Stimulated activated CD8-positive, alpha-beta memory T cell treated with anti-CD3 and anti-CD28 coated beads, Interleukin-12 subunit alpha, Interleukin-12 subunit beta, amount 100 ng/mL, for 4 hours (primary cell): Measurements from ENCODE around the gene LRBA.
"Not testable (repeated sequence)": the region's sequence is repeated elsewhere in the genome, so short reads cannot be mapped to it uniquely, and the experiment has no call there.

Experiments used
- DNase-seq: peaks from one replicate; pipeline ENCODE4 v3.0.0-alpha.2; 2020; ENCODE audit warnings: low read depth

LRBA gene

DNA sequence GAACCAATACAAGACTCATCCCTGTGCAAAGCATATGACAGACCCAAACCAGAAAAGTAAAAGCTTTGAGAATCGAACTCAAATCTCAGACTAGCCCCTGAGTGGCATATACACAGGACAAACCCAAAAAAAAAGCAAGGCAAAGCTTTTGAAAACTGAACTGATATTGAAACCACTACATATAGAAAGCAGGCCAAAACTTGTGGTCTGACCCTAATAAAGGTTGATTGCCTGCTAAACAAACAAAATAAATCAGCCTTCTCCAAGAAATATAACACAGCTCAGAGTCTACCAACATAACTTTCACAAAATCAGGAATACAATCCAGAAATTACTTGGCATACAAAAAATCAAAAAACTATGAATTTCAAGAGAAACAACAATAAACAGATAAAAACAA lies 40.3 kb downstream of the LRBA start:
- DNase-seq, result no peak

DNA sequence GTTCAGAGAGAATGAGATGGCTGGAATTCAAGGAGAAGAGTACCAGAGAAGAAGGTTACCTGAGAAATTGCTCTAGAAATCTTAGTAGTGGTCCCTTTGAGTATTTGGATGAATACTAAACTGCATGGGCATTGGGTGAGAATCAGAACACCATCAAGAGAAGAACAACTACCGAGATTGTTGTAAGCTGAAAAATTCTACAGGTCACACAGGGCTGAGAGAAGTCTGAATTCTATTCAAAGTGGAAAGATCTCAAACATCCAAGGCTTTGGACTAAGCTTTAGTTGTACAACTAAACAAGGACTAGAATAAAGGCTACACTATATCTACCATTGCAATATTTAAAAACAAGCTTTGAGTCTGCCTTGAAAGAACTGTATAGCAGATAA lies 40.8 kb downstream of the LRBA start:
- no peak for DNase-seq

DNA sequence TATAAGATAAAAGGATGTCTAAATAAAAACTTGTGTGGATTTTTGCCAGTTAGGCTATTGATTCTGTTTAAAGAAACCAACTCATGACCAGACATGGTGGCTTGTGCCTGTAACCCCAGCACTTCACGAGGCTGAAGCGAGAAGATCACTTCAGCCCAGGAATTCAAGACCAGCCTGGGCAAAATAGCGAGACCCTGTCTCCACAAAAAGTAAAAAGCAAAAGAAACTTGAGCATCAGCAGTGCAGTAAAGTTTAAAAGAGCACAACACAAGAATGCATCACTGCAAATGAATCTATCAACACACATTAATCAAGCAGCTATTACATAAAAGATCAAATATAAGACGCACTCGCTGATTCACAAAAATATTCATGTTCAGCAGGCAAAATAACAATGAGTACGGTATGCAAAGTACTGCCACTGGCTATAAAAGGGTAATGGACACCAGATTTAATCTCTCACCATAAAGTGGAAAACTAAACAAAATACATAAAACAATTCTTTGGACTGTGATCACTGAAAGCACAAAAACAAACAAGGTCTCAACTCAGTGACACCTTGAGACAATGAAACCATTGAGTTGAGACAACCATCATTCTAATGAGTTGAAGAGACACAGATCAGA lies 41.3 kb downstream of the LRBA start:
- DNase-seq, result no peak

DNA sequence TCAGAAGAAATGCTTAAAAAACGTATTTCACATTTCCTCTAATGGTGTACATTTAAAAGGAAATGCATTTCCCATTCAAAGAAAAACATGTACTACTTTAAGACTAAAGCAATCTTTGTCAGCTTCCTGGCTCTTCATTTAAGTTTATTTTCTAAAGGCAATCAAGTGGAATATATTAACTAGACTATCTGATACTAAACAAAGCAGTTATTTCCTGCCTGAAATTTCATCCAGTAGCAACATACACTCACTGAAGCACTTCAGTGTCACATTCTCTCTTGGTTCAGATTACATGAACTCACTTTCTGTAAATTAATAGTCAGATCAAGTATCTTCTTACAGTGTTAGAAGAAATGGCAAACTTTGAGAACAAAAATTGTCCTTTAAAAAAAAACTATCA lies 42.5 kb downstream of the LRBA start:
- no peak for DNase-seq

DNA sequence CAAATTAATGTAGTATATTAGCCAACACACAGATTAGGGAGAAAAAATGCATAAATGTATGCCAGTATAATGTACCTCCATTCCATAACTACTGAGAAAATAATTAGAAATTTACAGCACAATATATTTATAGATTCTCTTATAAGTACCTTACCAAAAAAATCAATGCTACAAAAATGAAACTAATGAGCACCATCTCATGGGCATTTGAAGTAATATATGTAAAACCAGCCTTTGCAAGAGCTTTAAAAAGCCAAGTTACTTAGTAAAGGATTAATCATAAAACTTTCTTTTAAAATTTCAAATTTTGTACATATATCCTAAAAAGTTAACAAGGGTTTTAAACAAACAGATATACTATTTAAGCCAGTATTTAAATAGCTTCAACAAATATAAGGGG lies 43.2 kb downstream of the LRBA start:
- no peak for DNase-seq

DNA sequence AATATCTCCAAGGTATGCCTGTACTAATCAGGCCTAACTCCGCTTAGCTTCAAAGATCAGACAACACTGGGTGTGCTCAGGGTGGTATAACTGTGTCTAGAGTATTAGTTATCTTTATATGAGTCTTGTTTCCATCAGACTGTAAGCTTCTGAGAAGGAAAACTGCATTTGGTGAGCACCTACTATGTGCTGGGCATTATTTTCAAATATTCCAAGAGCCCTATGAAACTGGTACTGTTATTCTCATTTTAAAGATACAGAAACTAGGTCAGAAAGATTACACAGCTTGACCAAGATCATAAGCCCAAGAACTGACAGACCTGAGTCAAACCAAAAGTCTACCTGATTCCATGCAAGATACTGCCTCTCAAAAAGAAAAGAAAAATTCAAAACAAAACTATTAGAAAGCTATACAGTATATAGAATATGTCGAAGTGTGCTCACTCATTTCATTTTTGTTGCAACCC lies 44.4 kb downstream of the LRBA start:
- DNase-seq, result no peak

DNA sequence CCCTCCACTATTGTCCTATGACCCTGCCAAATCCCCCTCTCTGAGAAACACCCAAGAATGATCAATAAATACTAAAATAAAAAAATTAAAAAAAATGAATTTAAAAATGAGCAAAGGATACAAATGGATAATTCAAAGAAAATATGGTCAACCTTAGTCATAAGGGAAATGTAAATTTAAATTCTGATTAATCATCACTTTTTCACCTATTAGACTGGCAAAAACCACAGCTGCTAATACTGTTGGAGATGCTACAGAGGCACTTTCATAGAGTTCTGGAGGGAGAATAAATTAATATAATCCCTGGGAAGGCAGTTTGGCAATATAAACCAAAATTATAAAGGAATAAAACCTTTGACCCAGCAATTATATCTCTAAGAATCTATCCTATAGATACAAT lies 50.3 kb downstream of the LRBA start:
- no peak for DNase-seq

DNA sequence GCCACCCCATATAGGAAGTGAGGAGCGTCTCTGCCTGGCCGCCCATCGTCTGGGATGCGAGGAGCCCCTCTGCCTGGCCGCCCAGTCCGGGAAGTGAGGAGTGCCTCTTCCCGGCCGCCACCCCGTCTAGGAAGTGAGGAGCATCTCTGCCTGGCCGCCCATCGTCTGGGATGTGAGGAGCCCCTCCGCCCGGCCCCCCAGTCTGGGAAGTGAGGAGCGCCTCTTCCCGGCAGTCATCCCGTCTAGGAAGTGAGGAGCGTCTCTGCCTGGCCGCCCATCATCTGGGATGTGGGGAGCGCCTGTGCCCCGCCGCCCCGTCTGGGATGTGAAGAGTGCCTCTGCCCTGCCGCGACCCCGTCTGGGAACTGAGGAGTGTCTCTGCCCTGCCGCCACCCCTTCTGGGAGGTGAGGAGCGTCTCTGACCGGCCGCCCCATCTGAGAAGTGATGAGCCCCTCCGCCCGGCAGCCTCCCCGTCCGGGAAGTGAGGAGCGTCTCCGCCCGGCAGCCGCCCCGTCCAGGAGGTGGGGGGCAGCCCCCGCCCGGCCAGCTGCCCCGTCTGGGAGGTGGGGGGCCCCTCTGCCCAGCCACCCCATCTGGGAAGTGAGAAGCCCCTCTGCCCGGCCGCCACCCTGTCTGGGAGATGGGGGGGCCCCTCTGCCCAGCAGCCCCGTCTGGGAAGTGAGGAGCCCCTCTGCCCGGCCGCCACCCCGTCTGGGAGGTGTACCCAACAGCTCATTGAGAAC lies 51.3 kb downstream of the LRBA start:
- not testable (repeated sequence) for DNase-seq

DNA sequence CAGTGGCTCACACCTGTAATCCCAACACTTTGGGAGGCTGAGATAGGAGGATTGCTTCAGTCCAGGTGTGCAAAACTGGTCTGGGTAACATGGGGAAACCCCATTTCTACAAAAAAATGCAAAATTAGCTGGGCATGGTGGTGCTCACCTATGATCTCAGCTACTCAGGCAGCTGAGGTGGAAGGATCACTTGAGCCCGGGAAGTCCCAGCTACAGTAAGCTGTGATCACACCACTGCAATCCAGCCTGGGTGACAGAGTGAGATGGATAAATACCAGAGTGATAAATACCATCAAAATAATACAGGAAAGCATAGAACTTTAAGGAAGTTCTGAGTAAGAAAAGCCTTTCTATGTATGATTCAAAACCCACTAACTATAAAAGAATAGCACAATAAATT lies 52.8 kb downstream of the LRBA start:
- no peak for DNase-seq

DNA sequence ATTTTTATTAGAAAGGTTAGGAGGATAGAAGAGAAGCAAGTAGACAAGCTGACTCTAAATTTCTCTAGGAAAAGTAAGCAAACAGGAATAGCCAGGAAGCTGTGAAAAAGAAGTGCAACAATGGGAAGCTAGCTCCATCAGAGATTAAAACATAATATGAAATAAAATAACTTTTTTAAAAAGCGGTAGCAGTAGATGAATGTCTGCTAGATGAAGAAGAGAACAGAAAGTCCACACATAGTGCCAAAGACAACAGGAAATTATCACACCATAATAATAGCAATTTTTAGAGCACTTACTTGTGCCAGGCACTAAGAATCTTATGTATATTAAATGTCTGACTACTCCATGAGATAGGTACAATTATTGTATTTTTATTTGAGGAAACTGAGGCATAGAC lies 53.5 kb downstream of the LRBA start:
- DNase-seq, result no peak

DNA sequence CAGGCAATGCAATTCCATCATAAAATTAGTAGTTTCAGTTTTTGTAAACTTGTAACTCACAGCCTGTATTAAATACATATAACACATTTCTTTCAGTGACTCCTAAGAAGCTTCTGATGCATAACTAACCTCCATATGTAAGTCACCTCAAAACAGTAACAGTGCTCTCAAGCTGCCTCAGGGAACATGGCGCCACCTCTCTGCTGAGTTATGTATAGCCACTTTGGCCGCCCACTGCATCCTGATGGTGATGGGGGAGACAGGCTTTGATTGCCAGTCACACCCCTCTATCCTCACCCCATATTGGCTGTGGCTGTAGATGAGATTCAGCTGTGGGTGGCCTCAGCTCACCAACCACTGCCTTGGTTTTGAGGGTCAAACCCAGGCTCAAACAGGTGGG lies 54.3 kb downstream of the LRBA start:
- no peak for DNase-seq

DNA sequence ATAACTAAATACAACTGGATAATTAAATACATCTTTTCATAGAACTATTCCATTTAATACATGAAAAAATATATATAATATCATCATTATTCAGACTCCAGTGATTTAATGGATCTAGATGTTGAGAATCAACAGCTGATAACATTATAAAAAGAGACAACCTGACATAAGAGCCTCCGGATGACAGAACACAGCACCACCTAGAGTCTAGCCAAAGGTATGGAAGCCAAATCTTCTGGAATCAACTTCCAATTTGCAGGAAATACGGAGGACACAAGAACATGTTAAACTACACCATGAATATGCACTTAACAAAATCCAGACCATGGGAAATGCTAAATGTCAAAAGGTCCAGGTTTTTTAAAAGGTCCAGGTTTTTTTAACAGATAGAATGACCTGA lies 55.0 kb downstream of the LRBA start:
- no peak for DNase-seq

DNA sequence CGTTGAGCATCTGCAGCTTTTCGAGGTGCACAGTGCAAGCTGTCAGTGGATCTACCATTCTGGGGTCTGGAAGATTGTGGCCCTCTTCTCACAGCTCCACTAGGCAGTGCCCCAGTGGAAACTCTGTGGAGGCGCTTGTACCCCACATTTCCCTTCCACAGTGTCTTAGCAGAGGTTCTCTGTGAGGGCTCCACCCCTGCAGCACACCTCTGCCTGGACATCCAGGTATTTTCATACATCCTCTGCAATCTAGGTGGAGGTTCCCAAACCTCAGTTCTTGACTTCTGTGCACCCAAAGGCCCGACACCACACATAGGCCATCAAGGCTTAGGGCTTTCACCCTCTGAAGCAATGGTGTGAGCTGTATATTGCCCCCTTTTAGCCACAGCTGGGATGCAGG lies 57.1 kb downstream of the LRBA start:
- DNase-seq, result not testable (repeated sequence)

DNA sequence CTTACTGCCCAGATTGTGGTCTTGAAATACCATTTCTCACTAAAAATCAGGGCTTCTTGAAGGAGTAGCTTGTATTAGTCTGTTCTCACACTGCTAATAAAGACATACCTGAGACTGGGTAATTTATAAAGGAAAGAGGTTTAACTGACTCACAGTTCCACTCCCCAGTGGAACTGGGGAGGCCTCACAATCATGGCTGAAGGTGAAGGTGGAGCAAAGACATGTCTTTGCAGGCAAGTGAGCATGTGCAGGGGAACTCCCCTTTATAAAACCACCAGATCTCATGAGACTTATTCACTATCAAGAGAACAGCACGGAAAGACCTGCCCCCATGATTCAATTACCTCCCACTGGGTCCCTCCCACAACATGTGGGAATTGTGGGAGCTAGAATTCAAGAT lies 58.0 kb downstream of the LRBA start:
- not testable (repeated sequence) for DNase-seq

DNA sequence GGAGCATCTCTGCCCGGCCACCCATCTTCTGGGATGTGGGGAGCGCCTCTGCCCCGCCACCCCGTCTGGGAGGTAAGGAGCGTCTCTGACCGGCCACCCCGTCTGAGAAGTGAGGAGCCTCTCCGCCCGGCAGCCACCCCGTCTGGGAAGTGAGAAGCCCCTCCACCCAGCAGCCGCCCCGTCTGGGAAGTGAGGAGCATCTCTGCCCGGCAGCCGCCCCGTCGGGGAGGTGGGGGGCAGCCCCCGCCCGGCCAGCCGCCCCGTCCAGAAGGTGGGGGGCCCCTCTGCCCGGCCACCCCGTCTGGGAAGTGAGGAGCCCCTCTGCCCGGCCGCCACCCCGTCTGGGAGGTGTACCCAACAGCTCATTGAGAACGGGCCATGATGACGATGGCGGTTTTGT lies 61.2 kb downstream of the LRBA start:
- DNase-seq, result not testable (repeated sequence)

DNA sequence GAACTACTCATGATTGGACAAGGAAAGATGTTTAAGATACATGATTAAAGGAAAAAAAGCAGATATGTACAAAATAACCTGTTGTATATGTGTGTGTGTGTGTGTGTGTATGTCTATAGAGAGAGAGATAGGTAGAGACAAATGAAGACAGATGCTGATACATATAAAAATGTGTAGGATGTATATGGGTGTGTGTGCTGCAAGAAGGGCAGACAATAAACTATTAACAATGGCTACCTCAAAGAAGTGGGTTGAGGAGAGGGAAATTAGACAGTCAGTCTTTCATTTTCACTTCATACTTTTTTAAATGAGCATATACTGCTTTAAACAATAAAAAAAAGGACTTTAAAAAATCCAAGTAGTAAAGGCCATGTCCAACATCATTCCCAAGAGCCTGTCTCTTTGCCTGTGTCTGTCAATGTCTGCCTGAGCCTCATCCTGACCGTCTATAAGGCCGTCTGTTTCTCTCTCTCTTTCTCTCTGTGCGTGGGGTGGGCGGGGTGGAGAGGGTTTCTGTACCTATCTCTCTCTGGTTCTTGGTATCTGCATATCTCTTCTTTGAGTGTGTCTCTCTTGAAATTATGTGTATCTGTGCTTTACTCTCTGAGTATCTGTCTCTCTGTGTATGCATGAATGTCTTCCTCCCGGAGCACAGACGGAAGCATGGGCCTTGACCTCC lies 62.8 kb downstream of the LRBA start:
- DNase-seq, result no peak

DNA sequence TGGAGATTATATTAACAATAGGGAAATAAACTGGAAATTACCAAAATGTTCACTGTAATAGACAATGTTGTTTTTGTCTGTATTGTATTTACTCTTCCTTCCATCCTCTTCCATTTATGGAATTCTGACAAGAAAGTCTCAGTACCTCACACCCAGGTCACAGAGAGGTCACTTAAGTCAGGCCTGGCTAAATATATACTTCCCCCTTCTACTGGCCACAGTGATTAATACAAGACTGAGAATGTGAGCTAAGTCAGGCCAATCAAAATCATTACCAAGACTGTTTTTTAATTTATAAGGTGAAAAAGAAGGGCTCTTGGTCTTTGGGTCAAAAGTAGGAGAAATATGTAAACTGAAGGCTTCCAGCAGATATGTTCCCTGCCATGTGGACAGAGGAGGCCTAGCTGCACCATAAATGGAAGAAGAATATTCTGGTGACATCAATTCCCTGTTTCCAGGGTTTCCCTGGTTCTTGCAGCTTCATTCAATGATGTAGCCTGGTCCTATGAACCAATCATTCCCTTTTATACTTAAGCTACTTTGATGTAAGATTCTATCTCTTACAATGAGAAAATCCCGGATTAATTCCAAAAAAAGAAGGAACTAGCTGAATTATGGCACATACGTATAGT lies 64.3 kb downstream of the LRBA start:
- DNase-seq, result no peak

DNA sequence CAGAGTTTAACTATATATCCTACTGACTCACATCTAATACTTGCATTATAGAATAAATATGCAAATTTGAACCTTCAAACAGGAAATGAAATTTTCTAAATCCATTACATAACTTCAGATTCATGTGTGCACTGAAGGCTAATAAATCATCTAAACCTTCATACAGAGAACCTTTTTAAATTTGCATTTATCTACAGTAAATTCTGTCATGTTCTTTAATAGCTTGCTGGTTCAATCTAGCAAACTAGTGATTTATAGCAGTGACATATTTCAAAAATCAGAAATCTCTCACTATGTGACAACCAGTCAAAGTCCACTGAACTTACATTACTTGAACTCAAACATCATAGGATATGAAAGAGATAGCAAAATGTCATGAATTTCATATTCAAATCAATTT lies 65.1 kb downstream of the LRBA start:
- DNase-seq, result no peak

DNA sequence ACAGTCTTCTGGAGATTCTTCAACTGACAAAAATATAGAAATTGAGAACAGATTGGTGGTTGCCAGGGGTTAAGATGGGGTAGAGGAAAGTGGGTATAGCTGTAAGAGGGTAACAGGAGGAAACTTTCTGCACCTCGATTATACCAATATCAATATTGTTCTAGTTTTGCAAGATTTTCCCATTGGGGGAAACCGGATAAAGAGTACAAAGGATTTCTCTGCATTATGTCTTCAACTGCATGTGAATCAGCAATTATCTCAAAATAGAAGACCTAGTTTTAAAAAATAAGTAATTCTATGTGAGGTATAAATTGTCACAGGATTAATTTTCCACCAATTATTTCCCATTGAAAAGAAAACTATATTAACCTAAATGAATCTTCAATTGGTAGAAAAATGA lies 65.7 kb downstream of the LRBA start:
- DNase-seq, result no peak

DNA sequence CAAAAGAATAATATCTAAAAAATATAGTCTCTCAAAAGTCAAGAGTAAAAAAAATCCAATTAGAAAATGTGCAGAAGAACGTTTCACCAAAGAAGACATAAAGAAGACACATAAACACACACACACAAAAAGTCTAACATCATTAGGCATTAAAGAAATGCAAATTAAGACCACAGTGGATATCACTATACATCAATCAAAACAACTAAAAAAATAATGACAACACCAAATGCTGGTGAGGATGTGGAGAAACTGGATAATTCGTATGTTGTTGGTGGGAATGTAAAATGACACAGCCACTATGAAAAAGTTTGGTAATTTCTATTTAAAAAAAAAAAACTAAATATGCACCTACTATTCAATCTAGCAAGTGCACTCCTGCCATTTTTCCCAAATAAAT lies 66.4 kb downstream of the LRBA start:
- no peak for DNase-seq

DNA sequence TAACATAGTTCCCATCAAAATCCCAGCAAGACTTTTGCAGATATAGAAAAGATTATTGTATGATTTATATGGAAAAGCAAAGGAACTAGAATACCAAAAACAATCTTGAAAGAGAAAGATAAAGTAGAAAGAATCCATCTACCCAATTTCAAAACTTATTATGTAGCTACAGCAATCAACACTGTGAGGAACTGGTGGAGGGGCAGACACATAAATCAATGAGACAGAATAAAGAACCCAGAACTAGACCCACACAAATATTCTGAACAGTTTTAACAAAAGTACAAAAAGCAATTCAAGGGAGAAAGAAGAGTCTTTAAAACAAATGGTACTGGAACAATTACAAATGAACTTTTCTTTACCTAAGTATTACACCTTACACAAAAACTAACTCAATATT lies 67.0 kb downstream of the LRBA start:
- DNase-seq, result no peak

DNA sequence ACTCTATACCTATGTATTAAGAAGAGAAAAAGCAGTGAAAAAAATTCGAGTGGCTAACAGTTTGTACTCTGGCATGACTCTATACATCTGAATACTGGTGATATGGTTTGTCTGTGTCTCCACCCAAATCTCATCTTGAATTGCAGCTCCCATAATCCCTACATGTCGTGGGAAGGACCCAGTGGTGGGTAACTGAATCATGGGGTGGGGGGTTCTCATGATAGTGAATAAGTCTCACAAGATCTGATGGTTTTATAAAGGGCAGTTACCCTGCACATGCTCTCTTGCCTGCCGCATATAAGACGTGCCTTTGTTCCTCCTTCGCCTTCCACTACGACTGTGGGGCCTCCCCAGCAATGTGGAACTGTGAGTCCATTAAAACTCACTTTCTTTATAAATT lies 70.4 kb downstream of the LRBA start:
- DNase-seq, result no peak

DNA sequence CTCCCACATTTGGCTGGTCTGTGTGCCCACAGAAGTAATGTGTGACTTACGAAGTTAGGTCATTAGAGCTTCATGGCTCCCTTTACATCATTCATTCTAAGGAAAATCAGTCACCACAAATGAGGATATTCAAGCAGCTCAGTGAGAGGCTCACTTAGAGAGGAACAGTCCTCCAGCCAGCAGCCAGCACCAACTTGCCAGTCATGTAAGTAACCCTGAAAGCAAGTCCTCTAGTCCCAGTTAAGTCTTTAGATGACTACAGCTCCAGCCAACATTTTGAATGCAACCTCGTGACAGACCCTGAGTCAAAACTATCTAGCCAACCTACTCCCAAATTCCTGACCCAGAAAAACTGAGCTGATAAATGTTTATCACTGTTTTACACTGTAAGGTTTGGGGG lies 71.3 kb downstream of the LRBA start:
- DNase-seq, result no peak
